ENCODE results near the gene KRT31.
"Not testable (repeated sequence)": the region's sequence is repeated elsewhere in the genome, so short reads cannot be mapped to it uniquely, and the experiment has no call there.

The KRT31 gene

DNA sequence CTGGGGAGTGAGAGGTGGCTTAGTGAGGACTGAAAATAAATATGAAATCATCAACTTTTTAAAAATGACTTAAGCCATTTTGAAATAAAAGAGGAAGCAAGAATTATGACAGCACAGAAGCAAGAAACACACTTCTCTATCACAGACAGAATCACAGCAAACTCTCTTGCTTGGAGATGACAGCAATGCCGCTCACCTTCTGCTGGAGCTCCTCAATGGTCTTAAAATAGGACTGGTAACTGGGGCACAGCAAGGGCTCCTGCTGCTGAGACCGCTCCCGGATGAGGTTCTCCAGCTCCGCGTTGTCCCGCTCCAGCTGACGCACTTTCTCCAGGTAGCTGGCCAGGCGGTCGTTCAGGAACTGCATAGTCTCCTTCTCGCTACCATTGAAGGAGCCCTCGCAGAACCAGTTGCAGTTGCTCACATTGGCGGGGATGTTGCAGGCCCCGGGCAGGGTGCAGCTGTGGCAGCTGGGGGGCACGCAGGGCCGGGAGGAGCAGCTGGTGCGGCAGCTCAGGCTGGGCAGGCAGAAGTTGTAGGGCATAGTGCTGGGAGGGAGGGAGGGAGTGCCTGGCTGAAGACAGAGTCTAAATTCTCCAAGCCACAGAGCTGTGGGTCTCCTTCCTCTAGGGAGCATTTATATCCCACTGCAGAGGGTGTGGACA is at the start of gene KRT31:
Gene KRT31 (minus strand): TSS at position 613 of the 665 bp plus-strand sequence. CDS start 69 bp downstream, at position 544.
- DNase-seq: no peak

DNA sequence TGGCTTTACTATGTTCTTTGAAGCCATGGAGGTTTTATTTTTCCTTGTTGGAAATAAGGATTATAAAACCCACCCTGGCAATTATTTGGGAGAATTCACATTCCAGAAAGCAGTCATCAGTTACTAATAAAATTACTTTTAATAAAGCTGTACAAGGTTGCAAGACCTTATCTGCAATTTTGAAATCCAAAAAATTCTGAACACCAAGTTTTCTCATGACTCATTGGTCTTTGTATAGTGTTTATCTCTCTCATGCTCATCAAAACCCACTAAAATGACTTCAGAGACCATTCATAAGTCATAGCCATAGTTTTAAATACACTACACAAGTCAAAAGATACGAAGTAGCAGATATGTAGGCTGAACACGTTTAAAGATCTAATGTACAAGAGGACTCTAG is 49.4 kb upstream of the KRT31 start:
- DNase-seq: no peak

DNA sequence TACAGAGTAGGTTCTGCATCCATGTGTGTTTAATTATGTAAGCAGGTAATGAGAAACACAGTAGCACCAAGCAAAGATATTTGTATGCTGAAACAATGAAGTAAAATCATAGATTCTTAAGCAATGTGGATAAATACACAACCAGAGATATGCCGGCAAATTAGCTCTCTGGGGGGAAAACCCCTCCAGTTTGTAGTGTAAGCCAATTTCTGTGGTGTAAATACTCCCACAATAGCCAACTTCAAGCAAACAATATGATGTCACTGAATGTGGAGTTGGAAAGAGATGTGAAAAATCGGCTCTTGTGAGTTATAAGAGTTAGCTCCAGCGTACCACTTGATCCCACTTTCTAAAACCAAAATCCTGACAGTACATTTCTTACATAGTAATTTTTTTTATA is 47.2 kb upstream of the KRT31 start:
- DNase-seq: no peak

DNA sequence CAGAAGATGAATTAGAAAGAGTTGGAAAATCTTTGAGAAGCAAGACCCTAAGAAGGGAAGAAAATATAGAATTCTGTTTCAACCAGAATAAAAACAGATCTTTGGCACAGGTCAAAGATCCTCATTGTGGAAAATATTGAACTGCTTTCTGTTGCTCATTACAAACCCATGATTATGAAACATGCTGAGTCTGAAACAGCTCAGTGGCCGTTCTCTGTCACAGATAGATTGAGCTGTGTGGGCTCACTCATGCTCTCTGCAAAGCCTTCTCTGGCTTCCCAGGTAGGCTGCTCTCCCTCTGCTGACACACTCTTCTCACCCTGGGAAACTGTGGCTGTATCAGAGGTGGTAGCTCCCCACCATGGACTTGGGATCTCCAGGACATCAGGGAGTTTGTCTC is 46.8 kb upstream of the KRT31 start:
- no peak for DNase-seq

DNA sequence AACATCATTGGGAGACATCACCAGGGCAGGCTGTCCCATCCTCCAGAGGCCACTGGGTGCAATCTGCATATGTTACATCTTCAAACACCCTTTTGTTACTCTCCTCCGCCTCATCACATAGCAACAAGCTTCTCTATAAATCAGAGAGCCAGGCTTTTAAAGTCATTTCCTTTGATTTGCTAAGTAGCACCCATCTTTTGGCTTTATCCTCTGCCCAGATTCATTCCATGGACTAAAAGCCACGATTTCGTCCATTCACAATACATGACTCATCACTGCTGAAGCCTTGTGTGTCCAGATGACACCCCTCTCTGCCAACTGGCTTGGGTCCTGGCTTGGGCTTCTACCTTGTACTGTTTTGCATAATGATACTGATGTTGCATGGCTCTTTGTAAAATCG is 45.3 kb upstream of the KRT31 start:
- no peak for DNase-seq

DNA sequence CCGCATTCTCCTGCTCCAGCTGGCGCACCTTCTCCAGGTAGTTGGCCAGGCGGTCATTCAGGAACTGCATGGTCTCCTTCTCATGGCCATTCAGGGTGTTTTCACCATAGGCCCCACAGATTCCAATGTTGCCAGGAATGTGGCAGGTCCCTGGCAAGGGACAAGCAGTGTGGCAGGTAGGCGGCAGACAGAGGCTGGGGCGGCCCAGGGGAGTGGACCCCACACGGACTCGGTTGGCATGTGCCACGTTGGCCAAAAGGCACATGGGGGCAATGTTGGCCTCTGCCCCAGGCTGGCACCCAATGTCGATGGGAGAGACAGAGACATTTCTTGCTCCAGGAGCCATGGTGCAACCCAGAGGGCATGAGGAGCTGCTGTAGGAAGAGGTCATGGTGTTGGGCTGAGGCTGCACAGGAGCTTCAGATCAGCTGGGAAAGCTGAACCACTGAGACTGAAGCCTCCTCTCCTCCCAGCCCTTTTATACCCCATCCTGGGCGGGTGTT is 43.2 kb upstream of the KRT31 start, which contains the start of gene KRT38:
Gene KRT38 (minus strand): TSS at position 453 of the 503 bp plus-strand sequence. CDS start 62 bp downstream, at position 391.
- DNase-seq: no peak

DNA sequence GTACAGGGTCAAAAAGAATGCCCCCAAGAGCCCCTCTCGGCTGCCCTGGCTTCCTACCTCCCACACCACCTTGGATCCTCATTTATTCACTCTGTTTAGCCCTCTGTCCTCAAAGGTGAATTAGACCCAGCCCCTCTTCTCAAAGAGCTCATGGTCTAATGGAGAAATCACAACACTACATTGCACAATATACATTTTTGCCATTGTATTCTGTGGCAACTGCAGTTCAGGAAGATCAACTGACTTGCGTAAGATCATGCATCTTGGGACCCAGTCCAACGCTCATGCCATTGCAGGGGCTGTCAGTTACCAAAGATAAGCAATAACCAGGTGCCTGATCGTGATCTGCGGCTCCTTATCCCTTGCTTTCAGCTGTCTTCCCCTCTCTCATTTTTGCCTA is 42.0 kb upstream of the KRT31 start:
- DNase-seq: no peak

DNA sequence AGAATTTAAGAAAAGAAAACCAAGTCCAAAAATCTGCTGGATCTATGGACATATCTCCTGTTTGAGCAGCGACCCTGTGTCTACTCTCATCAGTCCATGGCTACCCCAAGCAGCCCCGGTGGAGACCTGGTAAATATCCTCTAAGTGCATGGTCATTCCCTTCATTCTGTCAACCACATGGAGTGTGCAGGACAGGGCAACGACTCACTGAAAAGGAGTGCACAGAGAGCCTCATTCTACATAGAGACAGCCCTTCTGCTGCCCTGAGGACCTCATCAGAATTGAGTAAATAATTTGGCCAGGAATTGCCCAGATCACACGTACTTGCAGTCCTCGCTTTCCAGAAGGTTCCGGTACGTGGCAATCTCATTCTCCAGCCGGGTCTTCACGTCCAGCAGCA is 40.4 kb upstream of the KRT31 start:
- no peak for DNase-seq

DNA sequence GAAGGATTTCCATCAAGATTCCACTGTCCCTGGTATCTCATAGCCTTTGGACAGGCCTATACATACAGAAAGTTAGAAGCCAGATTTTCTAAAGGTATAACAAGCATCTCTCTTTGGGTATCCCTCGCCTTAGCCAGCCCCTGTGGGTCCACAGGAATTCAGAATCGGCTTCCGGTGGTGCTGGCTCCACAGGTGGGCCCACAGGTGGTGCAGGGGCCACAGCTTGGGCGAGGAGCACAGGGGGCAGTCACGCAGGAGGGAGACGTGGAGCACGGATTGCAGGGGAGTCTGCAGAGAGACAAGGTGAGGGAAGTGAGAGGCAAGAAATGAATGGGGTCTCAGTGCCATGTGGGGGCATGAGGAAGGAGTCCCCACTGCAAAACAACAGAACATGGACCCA is 39.8 kb upstream of the KRT31 start:
- no peak for DNase-seq

DNA sequence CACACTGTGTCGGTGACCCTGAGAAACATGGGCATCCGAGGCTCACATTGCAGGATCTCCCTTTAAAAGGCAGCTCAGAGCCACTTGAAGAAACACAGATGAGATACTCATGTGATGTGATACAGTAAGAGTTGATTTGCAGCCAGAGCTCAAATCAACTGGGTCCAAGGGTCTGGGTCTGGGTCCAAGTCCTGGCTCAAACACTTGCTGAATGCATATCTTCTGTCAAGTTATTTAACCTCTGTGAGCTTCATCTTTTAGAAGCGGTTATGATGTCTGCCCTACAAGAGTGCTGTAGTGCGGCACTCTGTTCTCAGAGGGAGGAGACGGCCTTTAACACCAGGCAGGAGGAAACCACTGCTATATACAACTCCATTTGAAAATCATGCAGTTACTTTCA is 37.0 kb upstream of the KRT31 start:
- no peak for DNase-seq

DNA sequence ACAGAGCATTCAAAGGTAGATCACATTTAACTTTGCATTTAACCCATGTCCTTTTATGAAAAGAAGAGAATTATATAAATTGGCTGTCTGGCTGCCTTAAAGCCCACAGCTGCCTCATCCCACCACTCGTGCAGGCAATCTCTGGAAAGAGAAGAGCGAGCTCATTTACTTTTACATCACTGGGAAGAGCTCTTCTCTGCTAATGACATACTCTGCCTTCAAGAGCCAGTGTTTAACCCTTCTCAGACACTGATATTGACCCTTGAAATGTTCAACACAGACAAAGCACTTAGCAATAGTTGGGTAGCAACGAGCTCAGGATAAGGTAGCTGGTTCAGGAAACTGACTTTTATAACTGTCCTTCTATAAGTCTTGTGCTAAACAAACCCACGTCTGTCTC is 36.6 kb upstream of the KRT31 start:
- no peak for DNase-seq

DNA sequence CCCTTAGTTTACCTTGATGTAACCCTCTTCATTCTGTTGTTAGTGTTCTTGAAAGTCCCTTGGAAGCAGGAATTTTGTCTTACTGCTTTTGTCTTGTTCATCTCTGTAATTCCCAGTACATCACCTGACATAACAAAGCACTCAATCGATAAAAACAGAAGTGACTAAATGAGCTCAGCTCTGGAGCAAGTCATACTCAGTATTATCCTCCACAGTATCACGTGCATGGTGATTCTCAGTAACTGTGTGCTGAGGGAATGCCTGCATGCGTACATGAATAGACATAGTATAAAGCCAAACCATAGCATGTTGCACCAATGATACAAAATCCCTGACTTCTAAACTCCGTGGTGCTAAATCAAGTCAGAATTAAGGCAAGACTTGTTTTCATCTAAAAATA is 36.2 kb upstream of the KRT31 start:
- DNase-seq: no peak

DNA sequence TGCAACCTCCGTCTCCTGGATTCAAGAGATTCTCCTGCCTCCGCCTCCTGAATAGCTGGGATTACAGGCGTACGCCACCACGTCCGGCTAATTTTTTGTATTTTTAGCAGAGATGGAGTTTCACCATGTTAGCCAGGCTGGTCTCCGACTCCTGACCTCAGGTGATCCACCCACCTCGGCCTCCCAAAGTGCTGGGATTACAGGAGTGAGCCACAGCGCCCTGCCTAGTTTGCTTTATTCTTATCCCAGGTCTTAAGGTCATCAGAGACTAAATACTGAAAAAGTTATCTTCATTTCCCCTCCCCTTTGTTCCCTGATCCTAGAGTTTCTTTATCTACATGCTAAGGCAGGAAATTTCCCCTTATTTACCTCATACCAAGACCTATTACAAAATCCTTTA is 33.0 kb upstream of the KRT31 start:
- DNase-seq: not testable (repeated sequence)

DNA sequence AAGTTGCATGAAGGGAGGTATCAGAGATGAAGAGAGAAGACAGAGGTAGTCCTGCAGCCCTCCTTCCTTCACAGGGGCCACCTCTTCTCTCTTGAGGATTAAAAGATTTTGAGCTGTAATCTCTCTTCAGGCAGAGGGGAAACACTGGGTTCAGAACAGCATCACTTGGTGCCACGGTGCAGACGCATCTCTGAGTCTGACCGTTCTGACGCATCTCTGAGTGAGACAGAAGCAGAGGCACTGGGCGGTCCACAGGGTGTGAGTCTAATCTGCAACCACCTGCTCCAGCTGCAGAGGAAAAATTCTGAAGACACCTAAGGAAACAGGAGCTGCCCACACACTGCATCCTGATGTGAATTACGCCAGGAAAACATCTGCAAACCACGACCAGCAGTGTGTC is 32.3 kb upstream of the KRT31 start:
- DNase-seq: no peak

DNA sequence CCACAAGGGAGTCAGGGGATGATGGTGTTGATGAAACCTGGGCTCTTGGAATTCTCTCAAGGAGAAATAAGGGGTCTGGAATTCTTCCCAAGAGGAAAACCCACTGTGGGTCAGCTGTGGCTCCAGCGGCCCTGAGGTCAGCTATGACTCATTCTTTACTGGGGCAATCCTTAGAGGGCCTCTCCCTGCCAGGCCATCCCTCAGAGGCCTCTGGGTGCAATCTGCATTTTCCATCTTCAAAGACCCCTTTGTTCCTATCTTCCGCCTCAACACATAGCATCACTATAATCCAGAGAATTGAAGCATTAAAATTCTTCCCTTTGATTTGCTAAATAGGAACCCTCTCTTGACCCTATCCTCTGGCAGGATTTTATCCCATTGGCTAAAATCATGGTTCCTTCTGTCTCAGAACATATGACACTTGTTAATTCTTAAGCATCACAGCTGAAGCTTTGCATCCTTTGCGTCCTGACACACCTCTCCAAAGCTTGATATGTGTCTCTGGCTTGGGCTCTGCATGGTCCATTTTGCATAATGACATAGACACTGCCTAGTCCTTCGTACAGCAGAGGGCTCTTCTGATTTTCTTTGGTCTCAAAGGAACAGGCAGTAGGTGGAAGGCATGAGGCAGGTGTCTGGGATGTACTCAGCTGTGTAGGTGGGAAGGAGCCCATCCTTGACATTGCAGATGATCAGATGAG is 31.3 kb upstream of the KRT31 start:
- DNase-seq: no peak

DNA sequence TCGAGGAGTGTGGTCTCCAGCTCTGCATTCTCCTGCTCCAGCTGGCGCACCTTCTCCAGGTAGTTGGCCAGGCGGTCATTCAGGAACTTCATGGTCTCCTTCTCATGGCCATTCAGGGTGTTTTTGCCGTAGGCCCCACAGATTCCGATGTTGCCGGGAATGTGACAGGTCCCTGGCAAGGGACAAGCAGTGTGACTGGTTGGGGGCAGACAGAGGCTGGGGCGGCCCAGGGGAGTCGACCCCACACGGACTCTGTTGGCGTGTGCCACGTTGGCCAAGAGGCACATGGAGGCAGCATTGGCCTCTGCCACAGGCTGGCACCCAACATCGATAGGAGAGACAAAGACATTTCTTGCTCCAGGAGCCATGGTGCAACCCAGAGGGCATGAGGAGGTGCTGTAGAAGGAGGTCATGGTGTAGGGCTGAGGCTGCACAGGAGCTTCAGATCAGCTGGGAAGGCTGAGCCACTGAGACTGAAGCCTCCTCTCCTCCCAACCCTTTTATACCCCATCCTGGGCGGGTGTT is 26.8 kb upstream of the KRT31 start, which contains the start of gene KRT37:
Gene KRT37 (minus strand): TSS at position 475 of the 525 bp plus-strand sequence. CDS start 62 bp downstream, at position 413.
- DNase-seq: no peak

DNA sequence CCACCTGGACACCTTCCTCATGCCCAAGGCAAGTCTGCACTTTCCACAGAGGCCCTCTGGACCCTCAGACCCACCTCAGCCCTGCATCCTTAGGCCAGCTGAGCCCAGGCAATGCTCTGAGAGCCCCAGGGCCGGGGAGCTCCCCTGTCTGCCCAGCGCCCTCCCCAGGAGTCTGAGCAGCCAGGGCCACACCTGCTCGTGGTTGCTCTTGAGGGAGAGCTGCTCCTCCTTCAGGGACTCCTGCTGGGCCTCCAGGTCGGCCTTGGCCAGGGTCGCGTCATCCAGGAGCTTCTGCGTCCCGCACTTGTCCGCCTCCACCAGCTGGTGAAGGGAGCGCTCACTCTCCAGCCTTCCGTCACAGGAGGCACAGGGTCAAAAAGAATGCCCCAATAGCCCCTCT is 25.2 kb upstream of the KRT31 start:
- not testable (repeated sequence) for DNase-seq

DNA sequence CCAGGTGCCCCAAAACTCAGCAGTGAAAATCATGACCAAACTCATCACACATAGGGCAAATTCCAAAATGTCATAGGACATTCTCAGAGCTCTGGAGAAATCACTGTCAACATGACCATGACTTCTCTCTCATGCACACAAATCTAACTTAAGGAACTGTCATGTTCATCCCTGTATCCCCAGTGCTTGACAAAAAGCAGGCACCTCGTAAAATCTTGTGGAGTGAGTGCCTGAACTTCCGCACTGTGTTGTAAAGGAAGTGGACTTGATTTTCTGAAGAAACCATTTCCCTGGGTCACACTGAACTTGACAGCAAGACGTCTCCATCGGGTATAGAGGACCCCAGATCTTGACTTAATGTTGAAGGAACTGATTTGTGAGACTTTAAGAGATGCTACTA is 24.2 kb upstream of the KRT31 start:
- DNase-seq: no peak

DNA sequence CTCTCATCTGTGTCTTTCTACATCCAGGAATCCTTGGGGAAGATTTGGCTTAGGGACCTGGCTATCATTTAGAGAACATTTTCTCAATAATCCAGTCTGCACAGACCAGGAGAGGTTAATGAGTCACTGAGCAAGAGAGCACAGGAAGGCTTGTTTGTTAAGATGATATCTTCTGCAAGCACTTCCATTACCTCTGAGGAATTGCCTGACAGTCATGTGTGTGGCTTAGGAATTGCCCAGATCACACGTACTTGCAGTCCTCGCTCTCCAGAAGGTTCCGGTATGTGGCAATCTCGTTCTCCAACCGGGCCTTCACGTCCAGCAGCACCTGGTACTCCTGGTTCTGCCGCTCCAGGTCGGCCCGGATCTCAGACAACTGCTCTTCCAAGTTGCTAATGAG is 23.7 kb upstream of the KRT31 start:
- no peak for DNase-seq

DNA sequence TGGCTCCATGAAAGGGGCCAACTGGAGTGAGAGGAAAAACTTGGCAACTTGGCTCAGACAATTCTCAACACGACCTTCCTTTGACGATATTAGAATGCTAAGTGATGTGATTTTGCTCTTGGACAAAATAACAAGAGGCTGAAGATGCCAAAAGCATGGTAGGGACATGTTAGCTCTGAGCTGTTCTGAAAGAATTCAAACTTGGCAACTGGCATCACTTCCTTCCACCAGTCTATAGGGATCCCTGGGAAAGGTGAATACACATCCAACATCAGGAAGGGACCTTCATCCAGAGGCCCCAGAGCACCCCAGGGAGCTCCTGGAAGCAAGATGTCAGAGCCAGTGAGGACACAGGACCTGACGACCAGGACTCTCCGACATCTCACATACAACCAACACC is 22.7 kb upstream of the KRT31 start:
- DNase-seq: no peak

DNA sequence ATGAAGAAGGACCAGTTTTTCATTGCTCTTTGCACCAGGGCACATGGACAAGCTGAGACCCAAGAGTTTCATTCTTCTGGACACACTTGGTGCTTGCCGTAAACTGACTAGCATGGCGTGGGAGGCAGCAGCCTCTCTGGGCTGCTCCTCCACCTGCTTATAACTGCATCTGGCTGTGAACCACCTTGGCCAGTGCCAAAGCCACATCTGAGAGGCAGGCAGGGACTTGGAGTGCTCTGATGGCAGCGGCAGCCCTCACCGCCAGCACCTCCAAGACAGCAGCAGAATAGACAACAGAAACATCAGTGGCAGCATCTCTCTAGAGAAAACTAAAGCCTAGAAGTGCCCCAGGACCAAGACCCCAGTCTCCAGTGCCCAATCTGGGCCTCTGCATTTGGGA is 22.3 kb upstream of the KRT31 start:
- no peak for DNase-seq

DNA sequence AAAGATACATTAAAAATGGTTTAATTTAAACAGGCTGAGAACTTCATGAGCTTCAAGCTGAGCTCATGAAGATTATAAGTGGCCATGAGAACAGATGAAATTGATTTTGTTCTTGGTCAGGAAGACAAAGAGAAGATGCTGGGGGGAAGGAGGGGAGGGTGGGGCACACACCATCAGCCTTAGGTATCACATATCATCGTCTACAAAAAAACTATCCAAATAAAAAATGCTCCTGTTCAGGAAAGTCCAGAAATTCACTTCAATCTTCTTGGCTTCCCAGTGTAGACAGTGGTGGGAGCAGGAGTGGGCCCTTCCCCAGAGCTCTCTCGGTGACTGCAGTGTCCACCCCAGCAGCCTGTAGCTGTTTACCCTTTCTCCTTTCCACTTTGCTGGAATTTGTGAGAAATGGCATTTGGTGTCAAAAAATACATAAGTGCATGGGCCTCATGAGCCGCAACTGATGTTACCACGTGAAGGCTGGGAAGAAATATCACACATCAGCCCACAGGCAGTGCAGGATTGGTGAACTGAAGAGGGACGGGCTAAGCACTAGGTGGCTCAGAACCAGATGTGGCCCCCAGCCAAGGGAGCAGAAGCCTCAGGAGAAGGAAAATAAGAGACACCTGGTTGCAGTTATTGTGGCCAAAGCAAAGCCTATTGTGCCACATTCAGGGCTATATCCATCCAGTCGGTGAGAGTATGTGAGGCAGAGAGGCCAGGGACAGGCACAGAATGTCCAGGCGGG is 20.9 kb upstream of the KRT31 start:
- DNase-seq: no peak

Data from amygdala (tissue), 56 donors.